HG03342 (cell line): ENCODE measurements around the gene SOWAHA.
"Not testable (repeated sequence)": the region's sequence is repeated elsewhere in the genome, so short reads cannot be mapped to it uniquely, and the experiment has no call there.

ENCODE experiments used
- ATAC-seq: cut with Tn5 transposase; IDR thresholded peaks from one replicate; pipeline ENCODE4 v1.9.1; 2021; ENCODE audit warnings: mild to moderate bottlenecking, moderate library complexity; ENCODE audit not compliant: unreplicated experiment

The SOWAHA gene

DNA sequence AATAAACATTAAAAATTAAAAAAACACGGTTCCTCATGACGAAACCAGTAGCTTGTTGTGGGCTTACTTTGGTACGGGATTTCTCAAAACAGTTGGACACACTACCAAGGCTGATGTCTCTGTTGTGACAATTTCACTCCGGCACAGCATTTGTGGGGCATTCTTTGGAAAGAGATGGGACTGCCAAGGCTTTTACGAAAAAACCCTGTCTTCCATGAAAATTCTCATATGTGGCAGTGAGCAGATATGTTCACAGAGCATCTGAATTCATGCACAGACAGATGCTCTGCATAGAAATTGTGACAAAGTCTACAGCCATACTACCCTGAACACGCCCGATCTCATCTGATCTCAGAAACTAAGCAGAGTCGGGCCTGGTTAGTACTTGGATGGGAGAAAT lies 35.2 kb downstream of the SOWAHA start:
- no peak for ATAC-seq

DNA sequence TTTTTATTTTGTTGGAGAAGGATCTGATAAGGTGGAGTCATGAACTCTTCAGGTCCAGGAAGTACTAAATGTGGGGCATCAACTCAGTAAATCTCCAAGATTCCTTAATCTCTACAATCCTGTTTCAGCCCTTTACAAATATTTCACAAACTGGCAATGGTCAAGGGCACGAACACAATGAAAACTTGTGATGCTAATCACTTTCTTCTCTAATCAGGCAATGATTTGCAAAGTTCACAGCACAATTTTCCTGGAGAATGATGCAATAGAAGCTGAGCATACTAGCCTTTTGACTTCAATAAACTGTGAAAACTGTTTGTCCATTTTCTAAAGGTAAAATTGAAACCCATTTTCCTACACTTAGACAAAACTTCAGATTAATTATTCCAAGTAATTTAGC lies 36.2 kb downstream of the SOWAHA start:
- ATAC-seq: no peak

DNA sequence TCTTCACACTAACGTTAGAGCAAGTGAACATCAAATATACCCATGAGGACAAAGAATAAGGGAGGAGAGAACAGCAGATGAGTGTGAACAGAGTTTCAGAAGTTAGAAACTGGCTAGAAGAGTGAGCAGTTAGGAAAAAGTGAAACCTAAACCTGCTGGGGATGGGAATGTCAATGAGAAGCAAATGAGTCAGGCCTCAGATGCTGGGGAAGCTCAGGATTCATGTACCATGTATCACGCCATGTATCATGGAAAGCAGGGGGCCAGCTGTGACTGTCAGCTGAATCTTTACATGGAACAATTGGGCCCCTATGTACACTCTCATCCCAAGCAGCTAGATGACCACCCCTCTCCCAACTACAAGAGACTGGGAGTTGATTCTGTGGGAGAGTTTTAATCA lies 37.0 kb downstream of the SOWAHA start:
- no peak for ATAC-seq

DNA sequence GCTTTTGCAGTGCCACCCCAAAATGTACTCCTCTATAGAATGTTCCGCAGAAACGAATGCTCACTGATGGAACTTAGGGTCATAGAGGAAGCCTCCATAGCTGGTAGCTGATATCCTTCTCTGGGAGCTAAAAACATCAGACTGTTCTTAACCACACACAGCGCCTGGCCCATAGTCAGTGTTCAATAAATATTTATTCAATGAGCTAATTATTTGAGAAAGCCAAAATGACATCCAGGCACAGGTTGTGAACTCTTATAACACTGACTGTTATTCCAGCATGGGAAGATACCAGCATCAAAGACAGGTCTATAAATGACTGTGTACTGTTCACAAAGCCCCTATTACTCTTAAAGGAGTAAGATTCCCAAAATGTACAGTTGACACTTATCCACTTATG lies 40.2 kb downstream of the SOWAHA start:
- no peak for ATAC-seq

DNA sequence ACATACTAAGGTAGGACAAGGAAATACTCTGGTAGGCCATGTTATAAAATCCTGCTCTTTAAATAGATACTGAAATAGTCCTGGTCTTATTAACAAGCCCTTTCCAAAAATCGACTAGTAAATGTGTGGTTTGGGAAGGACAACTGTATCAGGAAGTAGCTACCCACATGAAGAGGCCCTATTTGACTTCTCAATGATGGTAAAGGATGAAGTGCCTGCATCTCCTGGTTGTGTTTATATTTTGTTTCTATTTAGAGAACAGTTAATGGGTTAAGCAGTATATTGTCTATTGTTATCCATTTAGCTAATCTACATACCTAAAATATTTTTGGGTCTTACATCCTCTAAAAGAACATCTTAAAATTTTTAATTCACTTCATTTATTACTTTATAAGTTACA lies 40.7 kb downstream of the SOWAHA start:
- no peak for ATAC-seq

DNA sequence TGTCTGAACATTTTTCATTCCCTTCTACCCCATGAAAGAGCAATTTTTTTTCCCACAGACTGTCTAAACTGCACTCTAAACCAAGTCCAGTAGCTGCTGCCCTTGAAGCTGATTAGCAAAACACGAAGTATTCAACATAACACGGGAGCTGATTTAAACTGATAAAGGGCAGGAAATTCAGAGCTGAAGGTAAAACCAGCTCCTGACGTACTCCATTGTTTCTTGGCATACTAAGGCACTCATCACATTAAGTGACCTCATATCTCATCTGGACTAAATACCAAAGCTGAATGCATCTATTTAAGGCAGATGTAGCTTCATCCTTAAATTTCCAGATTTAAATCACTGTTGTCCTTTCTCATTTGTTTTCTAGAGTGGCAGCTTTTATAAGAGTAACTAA lies 41.2 kb downstream of the SOWAHA start:
- ATAC-seq: no peak

DNA sequence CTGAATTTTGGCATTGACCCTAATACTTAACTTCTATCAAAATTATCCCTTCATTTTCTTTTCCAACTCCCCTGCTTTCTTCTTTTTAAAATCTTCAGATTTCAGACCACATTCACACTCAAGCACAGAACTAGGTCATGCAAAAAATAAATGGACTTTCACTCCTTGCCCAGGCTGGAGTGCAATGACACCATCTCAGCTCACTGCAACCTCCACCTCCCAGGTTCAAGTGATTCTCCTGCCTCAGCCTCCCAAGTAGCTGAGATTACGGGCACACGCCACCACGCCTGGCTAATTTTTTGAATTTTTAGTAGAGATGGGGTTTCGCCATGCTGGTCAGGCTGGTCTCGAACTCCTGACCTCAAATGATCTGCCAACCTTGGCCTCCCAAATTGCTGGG lies 41.9 kb downstream of the SOWAHA start:
- not testable (repeated sequence) for ATAC-seq

DNA sequence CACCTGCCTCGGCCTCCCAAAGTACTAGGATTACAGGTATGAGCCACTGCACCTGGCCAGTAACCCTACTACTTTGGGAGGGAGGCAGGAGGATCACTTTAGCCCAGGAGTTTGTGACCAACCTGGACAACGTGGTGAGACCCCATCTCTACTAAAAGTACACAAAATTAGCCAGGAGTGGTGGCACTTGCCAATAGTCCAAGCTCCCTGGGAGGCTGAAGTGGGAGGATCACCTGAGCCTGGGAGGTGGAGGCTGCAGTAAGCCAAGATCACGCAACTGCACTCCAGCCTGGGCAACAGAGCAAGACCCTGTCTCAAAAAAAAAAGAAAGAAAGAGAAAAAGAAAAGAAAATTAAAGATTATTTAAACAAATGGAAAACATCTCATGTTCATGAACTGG lies 42.9 kb downstream of the SOWAHA start:
- ATAC-seq: no peak

DNA sequence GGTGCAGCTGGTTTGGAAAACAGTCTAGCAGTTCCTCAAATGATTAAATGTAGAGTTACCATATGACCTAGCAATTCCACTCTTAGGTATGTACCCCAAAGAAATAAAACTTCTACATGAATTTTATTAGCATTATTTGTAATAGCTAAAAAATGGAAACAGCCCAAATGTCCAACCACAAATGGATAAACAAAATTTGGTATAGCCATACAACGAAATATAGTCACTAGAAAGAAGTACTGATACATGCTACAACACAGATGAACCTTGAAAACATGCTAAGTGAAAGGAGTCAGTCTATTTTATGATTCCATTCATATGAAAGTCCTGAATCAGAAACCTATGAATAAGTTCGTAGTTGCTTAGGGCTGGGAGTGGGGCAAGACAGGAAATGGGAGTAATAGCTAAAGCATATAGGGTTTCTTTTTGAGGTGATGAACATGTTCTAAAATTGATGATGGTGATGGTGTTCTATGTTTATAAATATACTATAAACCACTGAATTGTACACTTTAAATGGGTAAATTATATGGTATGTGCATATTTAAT lies 46.9 kb downstream of the SOWAHA start:
- ATAC-seq: no peak

DNA sequence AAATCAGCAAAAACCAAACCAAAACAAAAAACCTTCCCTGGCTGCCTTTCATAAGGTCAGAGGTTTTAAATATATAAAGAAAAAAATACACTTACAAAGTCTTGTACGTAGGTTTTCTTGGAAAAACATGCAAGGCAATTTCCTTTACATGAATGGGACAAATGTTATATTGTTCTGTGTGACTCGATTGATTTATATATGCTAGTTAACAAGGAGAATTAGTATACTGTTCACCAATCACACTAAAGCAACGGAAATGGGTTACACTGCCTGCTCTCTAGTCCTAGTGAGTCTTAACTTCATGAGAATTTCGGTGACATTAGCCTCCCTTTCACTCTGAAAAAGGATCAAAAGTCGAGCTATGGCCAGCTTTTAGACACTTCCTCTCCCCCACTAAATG lies 47.6 kb downstream of the SOWAHA start:
- no peak for ATAC-seq

DNA sequence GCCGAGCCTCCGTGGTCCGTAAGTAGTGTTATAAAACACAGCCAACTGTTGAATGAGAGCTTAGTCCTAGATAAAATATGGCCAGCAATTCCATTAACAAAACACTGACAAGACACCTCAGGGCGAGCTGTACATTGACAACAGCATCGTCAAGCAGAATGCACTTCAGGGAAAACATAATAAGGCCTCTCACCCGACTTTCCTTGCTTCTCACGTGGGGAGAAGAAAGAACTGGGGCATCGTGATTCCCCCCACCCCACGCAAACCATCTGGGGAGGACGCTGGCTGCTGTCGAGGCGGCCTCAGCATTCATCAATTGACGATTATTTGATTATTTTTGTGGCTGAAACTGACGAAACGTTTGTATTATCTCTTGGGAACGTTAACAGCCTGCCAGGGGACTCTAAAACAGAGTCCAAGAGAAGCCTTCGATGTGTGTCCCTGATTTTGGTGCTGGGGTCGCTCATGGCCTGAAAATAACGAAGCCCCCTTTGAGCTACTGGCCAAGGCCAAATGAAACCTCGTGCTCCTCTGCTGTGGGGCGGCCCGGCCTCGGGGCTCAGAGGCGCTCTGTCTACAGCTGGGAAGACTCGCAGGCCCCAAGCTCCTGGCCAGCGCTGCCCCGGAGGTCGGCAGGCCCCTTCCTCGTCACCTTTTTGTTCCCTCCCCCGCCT lies 52.7 kb downstream of the SOWAHA start:
- ATAC-seq: no peak
